Measurements from ENCODE around the gene AAMP.

Gene AAMP

GRCh38 chr2:218259099-218259961, 10.6 kb downstream of the AAMP start:
- DNase-seq (ENCODE audit: low read depth, low spot score) = no peak

DNA sequence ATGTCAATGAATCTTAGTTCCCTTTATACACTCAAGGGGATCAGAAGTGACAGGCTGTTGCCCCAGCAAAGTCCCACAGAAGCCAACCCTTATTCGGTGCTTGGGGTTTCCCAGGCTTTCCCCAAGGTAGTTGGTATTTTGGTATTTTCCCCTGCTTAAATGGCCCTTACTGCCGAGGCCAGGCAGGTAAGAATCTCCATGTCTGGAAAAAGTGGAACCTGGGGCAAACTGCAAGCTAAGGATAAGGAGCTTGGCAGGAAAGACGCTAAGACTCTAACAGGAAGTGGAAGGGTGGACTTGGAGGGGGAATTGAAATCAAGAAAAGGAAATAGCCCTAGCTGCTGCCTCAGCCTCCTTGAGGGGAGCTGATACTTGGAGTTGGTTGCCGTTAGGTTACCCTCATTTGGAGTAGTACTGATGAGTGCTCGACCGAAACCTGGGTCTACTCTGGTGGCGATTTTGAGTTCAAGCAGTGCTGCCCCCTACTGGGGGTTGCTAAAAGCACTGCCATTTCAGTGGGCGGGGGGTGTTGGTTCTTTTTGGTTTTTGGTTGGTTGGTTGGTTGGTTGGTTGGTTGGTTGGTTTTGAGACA, 12.5 kb downstream of the AAMP start:
- DNase-seq (ENCODE audit: low read depth, low spot score) = no peak

- DNase-seq (ENCODE audit: low read depth, low spot score) = no peak
Measured at GRCh38 chr2:218256612-218257350, 13.2 kb downstream of the AAMP start.

GRCh38 chr2:218255446-218255845, 14.5 kb downstream of the AAMP start:
- DNase-seq (ENCODE audit: low read depth, low spot score) = no peak

DNA sequence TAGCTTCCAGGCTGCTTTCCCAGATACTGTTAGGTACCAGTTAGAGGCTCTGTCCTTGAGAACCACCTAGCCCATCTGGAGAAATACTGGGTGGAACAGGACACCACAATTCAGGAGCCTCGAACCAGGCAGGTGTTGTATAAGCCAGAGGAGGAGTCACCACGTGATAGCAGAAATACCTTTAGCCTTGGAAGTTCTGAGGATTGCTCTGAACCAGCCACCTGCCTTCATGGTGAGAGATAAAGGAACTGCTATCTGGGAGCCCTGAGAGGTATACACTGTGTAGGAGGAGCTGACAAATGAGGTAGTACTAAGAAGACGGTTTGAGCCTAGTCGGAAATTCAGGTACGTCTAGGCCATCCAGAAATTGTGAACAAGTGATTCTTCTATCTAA, 16.7 kb downstream of the AAMP start:
- no peak for DNase-seq (ENCODE audit: low read depth, low spot score)

- no peak for DNase-seq (ENCODE audit: low read depth, low spot score)
Measured at GRCh38 chr2:218252509-218253231, 17.3 kb downstream of the AAMP start.

- no peak for DNase-seq (ENCODE audit: low read depth, low spot score)
Measured at GRCh38 chr2:218249691-218250090, 20.2 kb downstream of the AAMP start.

DNA sequence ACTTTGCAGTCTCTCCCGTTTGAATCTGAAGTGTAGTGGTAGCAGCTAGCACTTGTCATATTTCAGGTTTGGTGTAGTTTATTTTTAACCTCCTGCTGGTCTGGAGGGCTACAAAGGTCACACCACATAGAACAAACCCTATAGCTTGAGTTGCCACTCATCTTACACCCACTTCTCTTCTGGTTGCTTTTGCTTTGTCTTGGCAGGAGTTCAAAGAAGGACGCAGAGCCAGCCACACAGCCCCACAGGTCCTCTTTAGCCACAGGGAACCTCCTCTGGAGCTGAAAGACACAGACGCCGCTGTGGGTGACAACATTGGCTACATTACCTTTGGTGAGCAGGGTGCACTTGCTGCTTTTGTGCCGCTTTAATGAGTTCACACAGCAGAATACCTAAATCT, 24.7 kb downstream of the AAMP start:
- DNase-seq (ENCODE audit: low read depth, low spot score) = no peak

GRCh38 chr2:218244665-218245064, 25.3 kb downstream of the AAMP start:
- DNase-seq (ENCODE audit: low read depth, low spot score) = no peak

GRCh38 chr2:218244204-218244603, 25.7 kb downstream of the AAMP start:
- DNase-seq (ENCODE audit: low read depth, low spot score) = no peak

GRCh38 chr2:218238887-218239286, 31.1 kb downstream of the AAMP start:
- DNase-seq (ENCODE audit: low read depth, low spot score) = no peak

- DNase-seq (ENCODE audit: low read depth, low spot score) = no peak
Measured at GRCh38 chr2:218236829-218237228, 33.1 kb downstream of the AAMP start.

DNA sequence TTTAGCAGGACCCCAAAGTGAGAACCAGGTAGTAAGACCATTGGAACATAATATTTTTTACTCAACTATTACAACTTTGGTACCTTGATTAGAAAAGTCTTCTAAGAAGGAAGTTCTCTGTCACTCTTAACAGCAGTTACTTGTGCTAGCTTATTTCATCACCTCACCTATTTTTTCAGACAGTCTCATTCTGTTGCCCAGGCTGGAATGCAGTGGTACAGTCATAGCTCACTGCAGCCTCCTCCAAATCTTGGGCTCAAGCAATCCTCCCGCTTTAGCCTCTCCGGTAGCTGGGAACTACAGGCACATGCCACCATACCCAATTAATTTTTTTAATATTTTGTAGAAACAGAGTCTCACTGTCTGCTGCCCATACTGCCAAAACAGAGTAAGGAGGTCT, 34.9 kb downstream of the AAMP start:
- DNase-seq (ENCODE audit: low read depth, low spot score) = no peak

DNA sequence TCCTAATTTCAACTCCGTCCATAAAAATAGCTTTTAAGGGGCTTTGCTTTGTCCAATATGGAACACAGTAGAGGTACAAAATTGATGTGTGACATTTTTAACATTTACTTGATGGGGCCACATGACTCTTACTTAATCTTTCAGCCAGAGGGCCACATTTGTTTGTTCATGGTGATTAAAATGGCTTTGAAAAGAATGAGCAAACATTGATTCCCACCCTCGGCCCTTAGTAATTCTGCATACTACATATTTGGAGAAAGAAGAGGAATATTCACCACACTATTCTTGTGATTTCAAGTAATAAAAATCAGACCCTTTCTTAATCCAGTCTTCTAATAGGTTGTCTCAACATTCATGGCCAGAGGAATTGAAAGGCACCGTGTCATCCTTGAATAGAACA, 35.4 kb downstream of the AAMP start:
- no peak for DNase-seq (ENCODE audit: low read depth, low spot score)

DNA sequence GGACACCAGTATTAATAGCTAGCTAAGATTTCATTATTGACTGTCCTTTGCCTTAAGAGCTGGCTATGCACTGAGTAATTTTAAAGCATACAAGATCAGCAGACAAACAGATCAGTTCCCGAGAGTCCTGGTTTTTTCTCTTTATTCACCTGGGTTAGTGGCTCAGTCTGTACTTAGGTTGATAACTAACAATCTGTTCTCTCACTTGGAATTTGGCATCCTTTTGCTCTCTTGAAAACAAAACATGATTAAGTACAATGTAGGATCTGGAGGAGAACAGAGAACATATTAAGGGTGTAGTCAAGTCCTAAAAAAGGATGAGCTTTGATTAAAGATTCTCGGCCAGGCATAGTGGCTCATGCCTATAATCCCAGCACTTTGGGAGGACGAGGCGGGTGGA, 36.4 kb downstream of the AAMP start:
- DNase-seq (ENCODE audit: low read depth, low spot score) = no peak

DNA sequence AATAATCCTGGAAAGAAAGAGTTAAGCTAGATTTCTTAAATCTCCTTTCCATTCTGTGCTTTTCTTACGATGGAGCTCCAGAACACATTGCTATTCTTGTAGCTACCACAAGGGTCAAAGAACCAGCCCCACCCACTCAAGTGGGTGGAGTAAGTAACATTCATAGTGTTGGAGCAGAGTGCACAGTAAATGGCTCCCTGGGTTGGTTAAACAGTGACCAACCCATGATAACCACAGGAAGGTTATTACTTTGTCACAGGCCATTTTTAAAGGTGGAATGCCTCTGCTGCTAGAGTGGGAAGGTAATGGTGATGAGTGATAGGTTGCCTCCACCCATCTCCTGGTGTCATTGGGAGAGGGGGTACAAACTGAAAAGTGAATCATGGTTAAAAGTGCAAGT, 39.1 kb downstream of the AAMP start:
- DNase-seq (ENCODE audit: low read depth, low spot score) = no peak

- no peak for DNase-seq (ENCODE audit: low read depth, low spot score)
Measured at GRCh38 chr2:218229851-218230250, 40.1 kb downstream of the AAMP start.

GRCh38 chr2:218229239-218229638, 40.7 kb downstream of the AAMP start:
- no peak for DNase-seq (ENCODE audit: low read depth, low spot score)

DNA sequence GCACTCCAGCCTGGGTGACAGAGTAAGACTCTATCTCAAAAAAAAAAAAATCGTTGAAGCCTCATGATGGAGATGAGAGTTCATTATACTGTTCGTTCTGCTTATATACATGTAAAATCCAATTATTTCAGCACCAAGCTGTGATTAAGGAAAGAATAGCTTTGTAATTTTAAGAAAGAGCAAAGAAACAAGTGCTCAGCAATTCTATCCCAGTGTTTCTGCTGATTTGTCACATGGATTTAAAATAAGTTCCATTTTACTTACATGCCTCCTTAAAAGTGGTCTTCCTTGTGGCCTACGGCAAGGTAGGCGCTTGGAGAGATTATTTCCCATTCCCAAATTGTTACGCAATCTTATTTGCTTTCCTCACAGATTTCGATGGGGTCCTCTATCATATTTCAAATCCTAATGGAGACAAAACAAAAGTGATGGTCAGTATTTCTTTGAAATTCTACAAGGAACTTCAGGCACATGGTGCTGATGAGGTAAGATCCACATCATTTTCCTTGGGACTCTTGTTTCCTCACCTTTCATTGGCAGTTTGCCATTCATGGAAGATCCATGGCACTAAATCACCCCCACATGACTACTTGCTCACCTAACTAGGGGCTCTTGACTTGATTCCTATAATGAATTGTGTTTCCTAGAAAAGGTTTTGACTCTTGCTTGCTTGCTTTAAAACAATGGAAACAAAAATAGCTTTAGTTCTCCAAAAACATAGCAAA, 41.4 kb downstream of the AAMP start:
- DNase-seq (ENCODE audit: low read depth, low spot score) = no peak

- DNase-seq (ENCODE audit: low read depth, low spot score) = no peak
Measured at GRCh38 chr2:218226903-218227302, 43.0 kb downstream of the AAMP start.

DNA sequence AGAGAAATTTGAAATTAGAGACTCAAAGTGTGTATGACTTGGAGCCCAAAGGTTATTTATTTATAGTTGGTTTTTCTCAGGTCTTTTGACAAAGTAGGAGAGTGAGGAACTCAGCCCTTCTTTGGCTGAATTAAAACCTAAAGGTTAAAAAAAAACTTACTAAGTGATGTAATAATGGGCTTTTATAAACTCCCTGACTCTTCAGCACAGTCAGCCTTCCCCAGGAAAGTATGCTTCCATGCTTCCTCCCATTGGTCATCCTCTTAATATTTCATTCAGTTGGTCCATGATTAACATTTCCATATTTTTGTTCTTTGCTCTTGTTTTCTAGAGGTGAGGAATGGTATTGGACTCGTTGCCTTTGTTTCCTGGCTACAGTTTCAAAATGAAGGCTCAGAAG, 45.8 kb downstream of the AAMP start:
- DNase-seq (ENCODE audit: low read depth, low spot score) = no peak
